ENCODE measurements around the gene RPL10A.

The RPL10A gene

GRCh38 chr6:35474131-35474941 lies 6.1 kb downstream of the RPL10A start:
- in situ Hi-C loops (cut with HindIII; ENCODE audit: low sequenced_read_pairs), result no loop called here
- no peak overlapping the region for H3K4me3 ChIP-seq (ENCODE audit: low read depth, low read length)
- no peak for DNase-seq (ENCODE audit: low read depth)
- TF ChIP-seq CTCF (IDR thresholded peaks at IDR 0.05; ENCODE audit: low read depth, low read length, missing control alignments), result no peak

GRCh38 chr6:35474942-35475570 lies 6.9 kb downstream of the RPL10A start:
- no peak for TF ChIP-seq CTCF (IDR thresholded peaks at IDR 0.05; ENCODE audit: low read depth, low read length, missing control alignments)
- DNase-seq (ENCODE audit: low read depth), result no peak
- no peak overlapping the region for H3K4me3 ChIP-seq (ENCODE audit: low read depth, low read length)
- in situ Hi-C loops (cut with HindIII; ENCODE audit: low sequenced_read_pairs), result no loop called here

- no peak overlapping the region for H3K4me3 ChIP-seq (ENCODE audit: low read depth, low read length)
- TF ChIP-seq CTCF (IDR thresholded peaks at IDR 0.05; ENCODE audit: low read depth, low read length, missing control alignments), result no peak
- no peak for DNase-seq (ENCODE audit: low read depth)
- in situ Hi-C loops (cut with HindIII; ENCODE audit: low sequenced_read_pairs), result no loop called here
Observed at GRCh38 chr6:35475573-35475972, 7.4 kb downstream of the RPL10A start.

GRCh38 chr6:35476004-35476403 lies 7.8 kb downstream of the RPL10A start:
- DNase-seq (ENCODE audit: low read depth), result no peak
- H3K4me3 ChIP-seq (ENCODE audit: low read depth, low read length), result no peak overlapping the region
- in situ Hi-C loops (cut with HindIII; ENCODE audit: low sequenced_read_pairs), result no loop called here
- TF ChIP-seq CTCF (IDR thresholded peaks at IDR 0.05; ENCODE audit: low read depth, low read length, missing control alignments), result no peak

GRCh38 chr6:35477028-35477427 lies 8.8 kb downstream of the RPL10A start:
- no peak overlapping the region for H3K4me3 ChIP-seq (ENCODE audit: low read depth, low read length)
- no peak for TF ChIP-seq CTCF (IDR thresholded peaks at IDR 0.05; ENCODE audit: low read depth, low read length, missing control alignments)
- in situ Hi-C loops (cut with HindIII; ENCODE audit: low sequenced_read_pairs), result no loop called here
- no peak for DNase-seq (ENCODE audit: low read depth)

GRCh38 chr6:35477551-35478179 lies 9.5 kb downstream of the RPL10A start:
- no peak for DNase-seq (ENCODE audit: low read depth)
- in situ Hi-C loops (cut with HindIII; ENCODE audit: low sequenced_read_pairs), result no loop called here
- no peak overlapping the region for H3K4me3 ChIP-seq (ENCODE audit: low read depth, low read length)
- no peak for TF ChIP-seq CTCF (IDR thresholded peaks at IDR 0.05; ENCODE audit: low read depth, low read length, missing control alignments)
